HFFc6 (cell line): Measurements from ENCODE around the gene CLEC4A. TPM values are rescaled to one million over a fixed set of nuclear protein-coding genes. Genes with fewer than 3 reads are reported as not detected.
"Not testable (repeated sequence)": the region's sequence is repeated elsewhere in the genome, so short reads cannot be mapped to it uniquely, and the experiment has no call there.

Source experiments
- DNase-seq: peaks from one replicate; pipeline ENCODE4 v3.0.0-alpha.2; 2018
- H3K27ac Mint-ChIP-seq: 2 replicates; pipeline ENCODE4 v1.8.0; 2020; ENCODE audit warnings: mild to moderate bottlenecking, mixed read lengths
- H3K27me3 Mint-ChIP-seq: 2 replicates; pipeline ENCODE4 v1.8.0; 2021; ENCODE audit warnings: mild to moderate bottlenecking, moderate library complexity, mixed read lengths; ENCODE audit not compliant: insufficient read depth
- H3K36me3 Mint-ChIP-seq: 2 replicates; pipeline ENCODE4 v1.8.0; 2021; ENCODE audit warnings: low read depth, mixed read lengths
- H3K4me1 Mint-ChIP-seq: 2 replicates; pipeline ENCODE4 v1.8.0; 2020; ENCODE audit warnings: low read depth, mixed read lengths
- H3K4me3 Mint-ChIP-seq: 2 replicates; pipeline ENCODE4 v1.8.0; 2020; ENCODE audit warnings: mild to moderate bottlenecking, moderate library complexity, mixed read lengths
- H3K9me3 Mint-ChIP-seq: 2 replicates; pipeline ENCODE4 v1.8.0; 2020; ENCODE audit warnings: mild to moderate bottlenecking, mixed read lengths
- total RNA-seq, 6 experiments: library from RNA; stranded (reverse); fragmentation: NEBNext Ultra II Directional; extraction: Animal tissue kit (Norgen Biotek cat#: 25700); gene quantifications; 2 replicates in 1 of 6; 3 replicates in 5 of 6; pipeline ENCODE4 v1.2.3, GENCODE V29; 2021
- TF ChIP-seq, protein P1 (sequence below): fragments of 200-600 bp; sonication (generic); IDR thresholded peaks from 2 replicates; pipeline ENCODE4 v1.5.0; 2021; ENCODE audit warnings: antibody characterized with exemption, mild to moderate bottlenecking

Gene CLEC4A
- total RNA-seq, 6 experiments from 2014 or later = 0.23 to 0.38 (median 0.34) TPM; not detected in 1

DNA sequence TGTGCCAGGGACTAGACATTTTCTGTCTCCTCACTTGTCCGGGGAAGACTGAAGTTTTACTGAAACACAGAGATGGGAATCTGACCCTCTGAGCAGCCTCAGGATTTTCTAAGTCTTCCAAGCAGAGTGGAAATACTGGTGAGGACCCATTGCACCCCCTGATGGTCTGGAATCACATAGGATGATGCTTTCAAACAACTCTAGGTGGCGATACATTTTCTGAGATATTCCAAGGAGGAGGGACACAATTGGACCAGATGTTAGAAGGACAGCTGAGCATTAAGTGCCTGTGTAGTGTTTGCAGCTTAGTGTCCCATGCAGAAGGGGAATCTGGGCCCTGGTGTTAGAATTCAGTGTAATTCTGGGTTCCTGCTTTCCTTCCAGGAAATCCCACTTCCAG lies 64.7 kb downstream of the CLEC4A start:
- H3K4me3 Mint-ChIP-seq, H3K36me3 Mint-ChIP-seq, H3K4me1 Mint-ChIP-seq, H3K27me3 Mint-ChIP-seq, H3K27ac Mint-ChIP-seq, H3K9me3 Mint-ChIP-seq: not testable (repeated sequence)
- peak; percentile 29 for DNase-seq
- TF ChIP-seq, protein P1, sequence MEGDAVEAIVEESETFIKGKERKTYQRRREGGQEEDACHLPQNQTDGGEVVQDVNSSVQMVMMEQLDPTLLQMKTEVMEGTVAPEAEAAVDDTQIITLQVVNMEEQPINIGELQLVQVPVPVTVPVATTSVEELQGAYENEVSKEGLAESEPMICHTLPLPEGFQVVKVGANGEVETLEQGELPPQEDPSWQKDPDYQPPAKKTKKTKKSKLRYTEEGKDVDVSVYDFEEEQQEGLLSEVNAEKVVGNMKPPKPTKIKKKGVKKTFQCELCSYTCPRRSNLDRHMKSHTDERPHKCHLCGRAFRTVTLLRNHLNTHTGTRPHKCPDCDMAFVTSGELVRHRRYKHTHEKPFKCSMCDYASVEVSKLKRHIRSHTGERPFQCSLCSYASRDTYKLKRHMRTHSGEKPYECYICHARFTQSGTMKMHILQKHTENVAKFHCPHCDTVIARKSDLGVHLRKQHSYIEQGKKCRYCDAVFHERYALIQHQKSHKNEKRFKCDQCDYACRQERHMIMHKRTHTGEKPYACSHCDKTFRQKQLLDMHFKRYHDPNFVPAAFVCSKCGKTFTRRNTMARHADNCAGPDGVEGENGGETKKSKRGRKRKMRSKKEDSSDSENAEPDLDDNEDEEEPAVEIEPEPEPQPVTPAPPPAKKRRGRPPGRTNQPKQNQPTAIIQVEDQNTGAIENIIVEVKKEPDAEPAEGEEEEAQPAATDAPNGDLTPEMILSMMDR = peak; percentile 43

Other genes with a start within 250 kb of the CLEC4A start
- 10 to 100 TPM; 37.0 to 50.5 (median 38.5) TPM for gene SLC2A3, start 187.4 kb upstream of the CLEC4A start, total RNA-seq
- gene FOXJ2, start 90.9 kb upstream of the CLEC4A start, total RNA-seq = 10 to 100 TPM; 15.3 to 17.5 (median 15.9) TPM
- under 1 TPM; 0.38 to 0.85 (median 0.62) TPM for gene C3AR1, start 57.3 kb upstream of the CLEC4A start, total RNA-seq
- 10 to 100 TPM; 41.1 to 48.9 (median 45.0) TPM for gene NECAP1, start 41.3 kb upstream of the CLEC4A start, total RNA-seq
- gene ZNF705A, start 33.4 kb downstream of the CLEC4A start, total RNA-seq = not detected
- under 1 TPM in 4 of 6 experiments, not detected in 2; 0.25 to 0.66 (median 0.31) TPM for gene FAM90A1, start 104.0 kb downstream of the CLEC4A start, total RNA-seq